Renal cortex interstitium (tissue), 11 donors: ENCODE data around the gene CLIC6. TPM values are rescaled to one million over a fixed set of nuclear protein-coding genes. Genes with fewer than 3 reads are reported as not detected.
"Not testable (repeated sequence)": the region's sequence is repeated elsewhere in the genome, so short reads cannot be mapped to it uniquely, and the experiment has no call there.

Experiments
- DNase-seq, 11 donors: peaks; one replicate each; pipeline ENCODE4 v3.0.0-alpha.2; 2013; ENCODE audit warnings: low read depth in 9 of 11, low spot score in 4 of 11; ENCODE audit errors: extremely low read depth in 1 of 11
- polyA plus RNA-seq, 3 donors: library from polyadenylated mRNA; unstranded; fragments of 120-200 nt; gene quantifications; one replicate each; pipeline ENCODE4 v1.2.1, GENCODE V29; 2013; ENCODE audit not compliant: insufficient read length in 3 of 3

CLIC6 gene
- polyA plus RNA-seq, 3 donors = 1.5 to 2.9 (median 1.6) TPM

DNA sequence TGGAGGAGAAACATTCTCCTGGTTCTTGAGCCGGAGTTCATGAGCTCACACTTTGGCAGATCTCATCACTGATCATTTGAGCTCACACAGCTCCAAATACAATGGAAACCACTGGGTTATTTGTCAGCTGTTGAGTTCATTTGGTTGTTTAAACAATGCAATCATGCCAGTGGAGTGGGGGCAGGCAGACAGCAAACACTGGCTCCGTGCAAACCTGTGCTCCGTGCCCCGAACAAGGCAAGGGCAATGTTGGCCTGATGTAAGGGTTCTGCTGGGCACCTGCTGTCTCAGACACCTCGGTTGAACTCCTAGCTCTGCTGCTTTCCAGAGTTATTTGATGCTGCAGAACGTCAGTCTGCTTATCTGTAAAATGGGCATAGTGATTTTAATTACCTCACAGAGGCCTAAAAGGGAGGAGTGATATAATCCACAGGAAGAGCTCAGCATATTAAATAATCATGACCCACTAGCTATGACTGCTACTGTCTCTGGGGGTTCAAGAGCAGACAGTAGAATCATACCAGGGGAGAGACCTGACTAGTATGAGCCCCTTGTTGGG lies 20.0 kb upstream of the CLIC6 start:
- DNase-seq = no peak

DNA sequence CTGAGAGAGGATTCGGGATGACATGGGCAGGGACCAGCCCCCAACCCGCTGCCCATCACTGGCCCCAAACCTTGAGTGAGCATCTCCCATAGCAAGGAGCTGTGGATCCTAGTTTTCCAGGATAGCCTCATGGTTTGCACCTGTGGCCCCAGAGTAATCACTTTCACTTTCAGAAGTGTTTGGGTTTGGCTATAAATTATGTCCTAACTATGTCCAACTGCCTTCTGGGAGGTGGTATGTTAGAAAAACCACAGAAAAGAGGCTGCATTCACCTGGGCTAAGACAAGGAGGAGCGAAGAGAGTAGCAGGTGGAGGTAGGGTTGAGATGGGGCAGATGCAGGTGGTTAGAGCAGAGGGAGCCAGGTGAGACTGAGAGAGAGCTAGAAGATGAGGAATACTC lies 19.4 kb upstream of the CLIC6 start:
- DNase-seq = no peak

DNA sequence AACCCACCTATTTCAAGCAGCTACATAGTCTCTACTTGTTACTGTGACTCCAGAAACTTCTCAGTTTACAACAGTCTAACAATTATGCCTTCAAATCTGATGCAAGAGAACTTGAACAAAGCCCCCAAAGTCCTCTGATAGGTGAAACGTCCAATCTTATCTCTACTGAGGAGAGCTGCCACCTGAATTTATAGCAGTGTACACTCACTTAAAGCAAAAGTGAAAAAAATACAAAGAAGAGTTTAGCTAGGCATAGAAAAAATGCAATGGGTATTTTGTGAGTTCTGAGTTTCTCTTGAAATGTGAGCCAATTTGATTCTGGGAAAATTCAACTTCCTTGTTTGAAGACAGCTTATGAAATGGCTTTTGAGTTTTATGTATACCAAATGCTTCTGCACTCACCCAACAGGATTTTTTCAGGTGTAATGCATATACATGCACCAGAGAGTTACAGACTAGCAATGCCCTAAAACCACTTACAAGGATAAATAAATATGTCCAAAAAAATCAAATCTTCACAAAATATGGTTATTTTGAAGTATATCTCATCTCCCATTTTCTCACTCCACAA lies 17.8 kb upstream of the CLIC6 start:
- no peak for DNase-seq

DNA sequence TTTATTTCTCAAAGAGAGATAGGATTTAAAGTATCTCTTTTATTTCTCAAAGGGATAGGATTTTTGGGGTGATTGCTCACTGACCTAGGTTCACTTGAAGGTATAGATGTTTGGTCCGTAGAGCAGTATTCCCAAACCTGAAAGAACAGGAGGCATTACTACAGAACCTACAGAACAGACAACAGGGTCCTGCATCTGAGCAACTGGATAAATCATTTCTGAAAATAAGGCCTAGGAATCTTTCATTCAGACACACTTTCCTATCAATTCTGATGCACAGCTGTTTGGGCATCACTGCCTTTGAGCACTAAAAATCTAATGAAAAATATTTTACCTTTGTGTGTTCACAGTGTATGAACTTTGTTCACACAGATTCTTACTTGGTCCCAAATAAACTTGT lies 17.2 kb upstream of the CLIC6 start:
- DNase-seq = no peak

DNA sequence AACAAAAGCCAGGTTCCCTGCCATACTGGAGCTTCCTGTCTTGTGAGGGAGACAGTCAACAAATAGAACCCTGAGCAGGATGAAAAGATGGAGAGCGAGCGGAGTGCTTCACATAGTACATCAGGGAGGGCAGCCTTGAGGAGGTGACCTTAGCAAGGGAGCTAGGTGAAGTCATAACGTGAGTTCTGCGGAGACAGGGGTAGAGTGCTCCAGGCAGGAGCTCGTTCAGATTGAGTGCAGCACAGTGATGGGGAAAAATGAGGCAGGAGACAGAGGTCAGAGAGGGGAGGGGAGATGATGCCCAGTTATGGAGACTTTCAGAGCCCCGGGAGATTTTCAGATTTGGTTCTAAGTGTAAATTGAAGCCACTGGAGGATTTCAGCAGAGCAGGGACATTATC lies 15.3 kb upstream of the CLIC6 start:
- no peak for DNase-seq

DNA sequence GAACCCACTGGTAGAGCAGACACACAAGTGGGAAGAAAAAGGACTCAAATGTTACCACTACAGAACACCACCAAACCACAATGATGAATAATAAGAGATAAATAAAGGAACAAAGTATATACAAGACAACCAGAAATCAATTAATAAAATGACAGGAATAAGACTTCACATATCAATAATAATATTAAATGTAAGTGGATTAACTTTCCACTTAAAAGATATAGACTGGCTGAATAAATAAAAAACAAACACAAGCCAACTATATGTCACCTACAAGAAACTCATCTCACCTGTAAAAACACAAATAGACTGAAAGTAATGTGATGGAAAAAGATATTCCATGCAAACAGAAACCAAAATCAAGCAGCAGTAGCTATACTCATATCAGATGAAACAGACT lies 6.9 kb upstream of the CLIC6 start:
- DNase-seq = no peak

DNA sequence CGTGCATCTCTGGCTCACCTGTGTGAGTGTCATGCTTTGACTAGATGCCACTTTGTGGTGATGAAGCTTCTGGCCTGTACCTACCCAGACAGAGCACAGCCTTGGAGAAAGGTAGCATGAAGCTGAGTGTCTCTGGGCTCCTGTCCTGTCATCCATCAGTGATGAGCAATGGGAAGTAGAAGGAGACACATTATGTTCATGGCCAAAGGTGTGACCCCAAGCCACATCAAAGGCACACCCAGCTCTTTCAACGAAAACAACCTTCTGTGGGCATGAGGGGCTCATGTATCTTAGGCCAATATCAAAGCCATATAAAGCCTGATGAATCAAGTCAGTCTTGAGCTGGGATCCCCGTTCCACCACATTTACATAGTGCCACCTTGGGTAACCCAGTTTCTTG lies 1.0 kb upstream of the CLIC6 start:
- no peak for DNase-seq

DNA sequence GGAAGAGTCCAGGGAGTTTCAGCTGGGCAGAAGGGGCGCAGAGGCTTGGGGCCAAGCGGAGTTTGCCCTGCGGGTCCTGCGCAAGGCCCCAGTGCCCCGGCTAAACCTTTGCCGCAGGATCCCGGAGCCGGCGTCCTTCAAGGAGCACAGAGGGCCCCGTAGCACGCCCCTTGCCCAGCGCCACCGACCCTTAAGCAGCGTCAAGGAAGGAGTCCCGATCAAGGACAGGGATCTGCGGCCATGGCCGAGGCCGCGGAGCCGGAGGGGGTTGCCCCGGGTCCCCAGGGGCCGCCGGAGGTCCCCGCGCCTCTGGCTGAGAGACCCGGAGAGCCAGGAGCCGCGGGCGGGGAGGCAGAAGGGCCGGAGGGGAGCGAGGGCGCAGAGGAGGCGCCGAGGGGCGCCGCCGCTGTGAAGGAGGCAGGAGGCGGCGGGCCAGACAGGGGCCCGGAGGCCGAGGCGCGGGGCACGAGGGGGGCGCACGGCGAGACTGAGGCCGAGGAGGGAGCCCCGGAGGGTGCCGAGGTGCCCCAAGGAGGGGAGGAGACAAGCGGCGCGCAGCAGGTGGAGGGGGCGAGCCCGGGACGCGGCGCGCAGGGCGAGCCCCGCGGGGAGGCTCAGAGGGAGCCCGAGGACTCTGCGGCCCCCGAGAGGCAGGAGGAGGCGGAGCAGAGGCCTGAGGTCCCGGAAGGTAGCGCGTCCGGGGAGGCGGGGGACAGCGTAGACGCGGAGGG lies 520 bp downstream of the CLIC6 start:
- no peak for DNase-seq

DNA sequence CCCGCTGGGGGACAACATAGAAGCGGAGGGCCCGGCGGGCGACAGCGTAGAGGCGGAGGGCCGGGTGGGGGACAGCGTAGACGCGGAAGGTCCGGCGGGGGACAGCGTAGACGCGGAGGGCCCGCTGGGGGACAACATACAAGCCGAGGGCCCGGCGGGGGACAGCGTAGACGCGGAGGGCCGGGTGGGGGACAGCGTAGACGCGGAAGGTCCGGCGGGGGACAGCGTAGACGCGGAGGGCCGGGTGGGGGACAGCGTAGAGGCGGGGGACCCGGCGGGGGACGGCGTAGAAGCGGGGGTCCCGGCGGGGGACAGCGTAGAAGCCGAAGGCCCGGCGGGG lies 1.1 kb downstream of the CLIC6 start:
- DNase-seq = not testable (repeated sequence)

DNA sequence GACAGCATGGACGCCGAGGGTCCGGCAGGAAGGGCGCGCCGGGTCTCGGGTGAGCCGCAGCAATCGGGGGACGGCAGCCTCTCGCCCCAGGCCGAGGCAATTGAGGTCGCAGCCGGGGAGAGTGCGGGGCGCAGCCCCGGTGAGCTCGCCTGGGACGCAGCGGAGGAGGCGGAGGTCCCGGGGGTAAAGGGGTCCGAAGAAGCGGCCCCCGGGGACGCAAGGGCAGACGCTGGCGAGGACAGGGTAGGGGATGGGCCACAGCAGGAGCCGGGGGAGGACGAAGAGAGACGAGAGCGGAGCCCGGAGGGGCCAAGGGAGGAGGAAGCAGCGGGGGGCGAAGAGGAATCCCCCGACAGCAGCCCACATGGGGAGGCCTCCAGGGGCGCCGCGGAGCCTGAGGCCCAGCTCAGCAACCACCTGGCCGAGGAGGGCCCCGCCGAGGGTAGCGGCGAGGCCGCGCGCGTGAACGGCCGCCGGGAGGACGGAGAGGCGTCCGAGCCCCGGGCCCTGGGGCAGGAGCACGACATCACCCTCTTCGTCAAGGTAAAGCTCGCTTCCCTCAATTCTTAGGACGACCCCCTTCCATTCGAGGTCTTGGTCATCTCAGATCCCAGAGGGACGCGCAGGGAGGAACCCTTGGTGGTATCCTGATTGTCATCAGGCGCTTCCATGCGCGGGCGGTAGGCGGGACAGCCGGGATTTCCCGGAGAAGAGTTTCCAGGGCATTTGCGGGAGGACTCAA lies 1.6 kb downstream of the CLIC6 start:
- peak in 1 of 11 donors; percentile 13 for DNase-seq

DNA sequence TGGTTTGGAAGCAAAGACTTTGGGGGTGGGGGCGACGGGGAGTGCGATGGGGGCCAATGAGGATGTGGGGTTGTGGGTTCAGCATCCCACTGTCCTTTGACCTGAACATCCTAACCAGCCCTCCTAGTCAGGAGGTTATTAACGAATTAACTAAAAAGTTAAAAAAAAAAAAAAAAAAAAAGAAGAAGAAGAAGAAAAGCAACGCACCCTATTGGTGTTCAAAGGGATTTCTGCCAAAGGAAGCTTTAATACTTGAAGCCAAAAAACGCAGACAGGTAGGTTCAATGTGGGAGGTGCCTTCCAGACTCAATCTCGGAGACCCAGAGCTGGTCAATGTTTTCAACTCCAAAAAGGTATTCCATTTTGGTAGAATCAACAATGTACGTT lies 2.2 kb downstream of the CLIC6 start:
- DNase-seq = no peak

DNA sequence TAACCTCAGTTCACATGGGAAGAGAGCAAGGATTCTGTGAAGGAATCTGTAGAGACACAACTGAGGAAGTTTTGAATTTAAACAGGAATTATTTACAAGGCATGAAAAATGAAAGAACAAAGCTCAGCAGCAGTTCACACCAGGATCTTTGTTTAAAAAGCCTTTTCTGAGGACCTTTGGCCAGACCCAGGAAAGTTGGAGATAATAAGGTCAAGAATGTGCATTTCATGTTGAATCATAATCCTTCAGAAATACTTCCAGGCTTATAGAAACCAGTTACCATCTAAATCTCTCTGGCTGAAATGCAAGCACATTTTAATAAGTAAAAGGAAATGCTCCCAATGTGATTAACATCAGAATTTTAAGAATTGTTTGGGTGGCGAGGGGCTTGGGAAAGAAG lies 2.7 kb downstream of the CLIC6 start:
- no peak for DNase-seq

DNA sequence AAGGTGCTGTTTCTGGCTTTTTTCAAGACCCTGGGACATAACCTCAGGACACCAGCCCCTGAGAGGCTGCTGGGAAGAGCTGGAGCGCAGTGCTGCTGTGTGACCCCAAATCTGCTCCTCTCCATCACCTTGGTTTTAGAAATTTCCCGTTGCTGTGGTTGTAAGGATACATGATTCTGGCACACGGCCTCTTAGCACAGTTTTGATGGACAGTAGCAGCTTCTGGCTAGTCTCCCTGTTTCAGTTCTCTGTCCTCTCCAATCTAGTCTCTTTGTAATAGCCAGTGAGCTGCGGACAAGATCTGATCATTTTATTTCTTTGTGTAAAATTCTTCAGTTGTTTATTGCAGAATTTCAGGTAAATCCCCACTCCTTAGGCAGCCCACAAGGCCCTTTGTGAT lies 3.1 kb downstream of the CLIC6 start:
- DNase-seq = no peak

DNA sequence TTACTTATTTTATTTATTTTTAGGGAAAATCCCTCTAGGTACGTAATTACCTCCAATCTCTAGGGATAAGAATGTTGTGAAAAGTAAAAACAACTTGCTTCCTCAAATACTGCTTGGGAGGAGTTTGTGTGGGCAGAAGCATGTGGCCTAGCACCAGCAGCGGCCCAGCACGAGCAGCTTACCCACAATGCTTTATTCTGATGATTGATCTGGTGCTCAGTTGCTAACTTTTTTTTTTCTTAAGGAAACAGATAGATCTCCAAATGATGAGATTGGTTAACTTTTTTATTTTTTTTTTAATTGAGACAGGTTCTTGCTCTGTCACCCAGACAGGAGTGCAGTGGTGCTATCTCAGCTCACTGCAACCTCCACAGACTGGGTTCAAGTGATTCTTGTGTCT lies 4.2 kb downstream of the CLIC6 start:
- no peak for DNase-seq

DNA sequence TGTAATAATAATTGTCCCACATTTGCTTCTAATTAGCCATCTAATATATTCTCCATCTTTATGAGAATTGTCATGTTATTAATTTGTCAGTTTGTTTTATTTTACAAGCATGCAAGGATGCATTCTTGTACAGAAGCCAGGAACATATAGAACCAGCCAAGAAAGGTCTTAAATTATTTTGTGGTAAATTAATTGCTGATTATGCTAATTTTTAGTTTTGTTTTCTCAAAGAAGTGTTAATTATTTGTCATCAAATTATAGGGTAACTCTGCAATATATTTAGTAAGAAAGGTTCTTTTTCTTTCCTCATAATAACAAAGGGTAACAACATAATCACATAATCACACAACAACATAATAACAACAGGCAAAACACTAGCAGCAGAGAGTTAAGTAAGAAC lies 5.7 kb downstream of the CLIC6 start:
- no peak for DNase-seq

DNA sequence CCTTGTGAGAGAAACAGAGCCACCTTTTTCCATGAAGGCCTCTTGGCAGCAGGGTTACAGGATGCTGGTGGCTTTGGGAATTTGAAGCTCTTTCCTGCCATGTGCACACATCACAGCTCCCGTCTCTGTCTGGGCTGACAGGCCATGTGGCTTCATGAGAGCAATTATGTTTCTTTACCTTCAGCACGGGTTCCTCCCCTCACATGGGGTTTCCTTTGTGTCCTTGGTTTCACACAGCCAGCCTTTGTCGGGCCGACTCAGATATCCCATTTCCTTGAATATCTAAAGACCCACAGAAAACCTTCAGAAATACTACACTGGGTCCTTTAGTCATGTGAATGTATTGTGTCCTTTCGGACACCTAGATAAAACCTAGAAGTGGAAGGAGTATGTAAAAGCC lies 7.1 kb downstream of the CLIC6 start:
- no peak for DNase-seq

DNA sequence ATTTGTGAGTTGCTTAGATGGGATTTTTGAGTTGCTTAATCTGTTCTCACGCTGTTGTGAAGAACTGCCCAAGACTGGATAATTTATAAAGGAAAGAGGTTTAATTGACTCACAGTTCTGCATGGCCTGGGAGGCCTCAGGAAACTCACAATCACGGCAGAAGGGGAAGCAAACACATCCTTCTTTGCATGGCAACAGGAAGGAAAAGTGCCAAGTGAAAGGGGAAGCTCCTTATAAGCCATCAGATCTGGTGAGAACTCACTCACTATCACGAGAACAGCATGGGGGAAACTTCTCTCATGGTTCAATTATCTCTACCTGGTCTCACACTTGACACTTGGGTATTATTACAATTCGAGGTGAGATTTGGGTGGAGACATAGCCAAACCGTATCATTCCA lies 10.3 kb downstream of the CLIC6 start:
- DNase-seq = no peak

DNA sequence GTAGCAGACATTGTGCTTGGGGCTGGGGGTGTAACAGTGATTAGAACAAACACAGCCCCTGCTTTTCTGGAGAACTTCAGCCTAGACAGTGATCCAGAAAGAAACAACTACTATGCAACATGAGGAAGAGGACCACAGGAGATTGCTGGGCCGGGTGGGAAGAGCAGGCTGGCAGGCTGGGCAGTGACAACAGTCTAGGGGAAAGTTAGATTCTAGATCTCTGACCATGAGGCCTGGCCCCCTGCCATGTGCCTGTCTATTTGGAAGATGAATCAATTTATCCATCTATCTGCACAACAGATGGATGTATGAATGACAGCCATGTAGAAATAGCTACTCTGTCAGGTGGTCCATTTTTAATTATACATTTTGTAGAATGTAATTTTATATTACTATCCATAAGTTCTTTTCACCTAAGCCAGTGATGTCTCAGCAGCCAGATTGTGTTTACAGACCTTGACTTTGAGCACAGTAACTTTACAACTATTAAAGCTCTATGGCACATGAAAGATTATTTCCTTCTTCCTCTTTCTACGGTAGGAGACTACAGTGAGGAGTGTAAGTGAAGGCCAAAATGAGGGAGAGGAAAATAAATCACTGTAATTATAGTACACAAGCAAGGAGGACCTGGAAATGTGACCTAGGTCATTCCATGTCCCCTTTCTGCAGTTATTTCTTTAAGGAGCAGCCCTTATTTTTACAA lies 15.5 kb downstream of the CLIC6 start:
- no peak for DNase-seq

DNA sequence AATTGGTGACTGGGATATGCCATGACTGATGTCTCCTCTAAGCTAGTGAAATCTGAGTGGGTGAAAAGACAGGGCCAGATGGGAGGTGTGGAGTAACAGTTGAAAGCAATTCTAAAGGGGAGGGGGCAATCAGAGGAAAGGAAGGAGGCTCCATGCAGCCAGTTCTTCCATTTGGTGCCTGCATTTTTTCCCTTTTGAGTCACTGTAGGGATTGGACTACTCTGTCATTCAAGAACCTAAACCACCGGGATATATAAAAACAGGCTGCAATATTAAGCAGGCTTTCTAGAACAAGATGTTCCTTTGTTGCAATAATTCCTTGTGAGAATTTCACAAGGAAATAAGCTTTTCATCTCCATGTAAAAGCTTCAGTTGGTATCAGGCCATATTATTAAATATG lies 18.3 kb downstream of the CLIC6 start:
- DNase-seq = no peak

DNA sequence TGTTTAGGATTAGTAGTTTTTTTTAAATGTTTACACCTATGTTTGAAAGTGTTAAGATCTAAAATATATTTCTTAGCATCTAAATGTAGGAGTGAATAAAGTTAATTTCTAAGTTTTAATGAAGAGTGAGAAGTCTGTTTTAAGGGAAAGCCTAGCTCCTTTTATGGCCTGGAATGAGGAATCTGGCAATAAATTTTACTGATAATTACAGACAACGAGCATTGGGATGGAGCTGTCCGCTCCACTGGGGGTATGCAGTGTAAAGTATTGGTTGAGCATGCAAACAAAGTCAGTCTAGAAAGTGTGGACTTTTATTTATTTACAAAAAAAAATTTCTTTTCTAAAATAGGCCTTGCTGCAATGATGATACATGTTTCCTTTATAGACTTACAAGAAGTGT lies 19.0 kb downstream of the CLIC6 start:
- no peak for DNase-seq
